NCI-H187 (cell line): ENCODE results near the gene MYO1D.
"Not testable (repeated sequence)": the region's sequence is repeated elsewhere in the genome, so short reads cannot be mapped to it uniquely, and the experiment has no call there.

Source experiments
- DNase-seq, 2 experiments: peaks; one replicate each; lab custom pipeline; 2025; lab: John Stamatoyannopoulos, UW

Gene MYO1D

DNA sequence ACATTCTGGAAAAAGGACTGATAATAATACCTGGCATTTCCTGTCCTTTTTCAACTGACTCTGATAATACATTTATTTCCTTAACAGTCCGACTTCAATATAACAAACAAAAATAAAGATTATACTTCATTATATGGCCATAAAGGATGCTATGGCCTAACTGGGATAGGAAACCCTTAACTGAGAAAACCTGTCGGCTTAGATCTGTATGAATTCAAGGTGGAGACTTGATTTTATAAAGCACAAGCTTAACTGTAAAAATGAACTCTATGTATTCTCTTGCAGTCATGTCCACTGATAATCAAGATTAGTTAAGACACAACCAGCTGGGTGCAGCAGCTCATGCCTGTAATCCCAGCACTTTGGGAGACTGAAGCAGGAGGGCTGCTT is 102.2 kb downstream of the MYO1D start:
- DNase-seq, result no peak

DNA sequence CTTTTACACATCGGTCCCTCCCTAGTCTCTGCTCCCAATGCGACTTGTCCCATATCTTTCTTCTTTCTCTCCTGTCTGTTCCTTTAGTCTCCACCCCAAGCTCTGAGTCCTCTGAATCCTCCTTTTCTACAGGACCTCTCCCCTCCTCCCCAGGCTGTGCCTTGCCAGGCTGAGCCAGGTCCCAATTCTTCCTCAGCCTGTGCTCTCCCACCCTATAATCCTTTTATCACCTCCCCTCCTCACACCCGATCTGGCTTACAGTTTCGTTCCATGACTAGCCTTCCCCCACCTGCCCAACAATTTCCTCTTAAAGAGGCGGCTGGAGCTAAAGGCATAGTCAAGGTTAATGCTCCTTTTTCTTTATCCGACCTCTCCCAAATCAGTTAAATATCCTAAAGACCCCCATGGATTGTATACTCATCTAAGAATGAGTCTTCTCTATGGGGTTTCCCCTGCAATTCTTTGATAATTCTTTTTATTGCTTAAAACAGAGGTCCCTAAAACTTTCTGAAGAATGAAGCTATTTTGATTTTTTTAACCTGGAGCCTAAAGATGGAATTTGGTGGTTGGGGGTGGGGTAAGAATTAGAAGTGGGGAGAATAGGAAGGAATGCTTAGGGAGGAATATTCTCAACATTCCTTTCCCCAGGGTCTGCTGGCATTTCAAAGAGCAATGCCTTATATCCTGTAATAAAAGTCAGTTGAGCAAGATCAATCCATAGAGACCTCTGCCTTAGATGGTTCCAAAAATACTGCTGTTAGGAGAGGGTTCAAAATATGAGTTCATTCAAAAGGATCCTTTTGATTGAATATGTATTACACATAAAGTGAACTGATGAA is 102.8 kb downstream of the MYO1D start:
- DNase-seq, result no peak

DNA sequence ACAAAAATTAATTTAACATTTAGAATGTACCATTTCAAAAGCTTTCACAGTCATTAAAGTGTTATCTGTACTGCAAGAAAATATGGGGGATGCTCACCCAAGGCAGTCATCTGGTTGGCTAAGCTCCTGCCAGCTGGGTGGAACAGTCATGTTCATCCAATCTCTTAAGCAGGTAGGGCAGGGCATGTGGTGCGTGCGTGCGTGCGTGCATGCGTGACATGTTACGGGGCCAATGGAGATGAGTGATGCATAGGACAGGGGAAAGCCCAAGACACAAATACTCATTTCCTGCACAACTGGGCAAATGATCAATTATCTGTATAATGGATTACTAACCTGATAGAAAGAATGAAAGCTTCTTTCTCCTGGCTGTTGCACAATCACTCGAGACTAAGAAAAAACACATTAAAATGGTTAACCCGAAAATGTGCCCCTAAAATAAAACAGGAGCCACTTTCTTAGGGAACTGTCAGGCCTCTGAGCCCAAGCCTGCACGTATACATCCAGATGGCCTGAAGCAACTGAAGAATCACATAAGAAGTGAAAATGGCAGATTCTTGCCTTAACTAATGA is 104.4 kb downstream of the MYO1D start:
- DNase-seq, result no peak

DNA sequence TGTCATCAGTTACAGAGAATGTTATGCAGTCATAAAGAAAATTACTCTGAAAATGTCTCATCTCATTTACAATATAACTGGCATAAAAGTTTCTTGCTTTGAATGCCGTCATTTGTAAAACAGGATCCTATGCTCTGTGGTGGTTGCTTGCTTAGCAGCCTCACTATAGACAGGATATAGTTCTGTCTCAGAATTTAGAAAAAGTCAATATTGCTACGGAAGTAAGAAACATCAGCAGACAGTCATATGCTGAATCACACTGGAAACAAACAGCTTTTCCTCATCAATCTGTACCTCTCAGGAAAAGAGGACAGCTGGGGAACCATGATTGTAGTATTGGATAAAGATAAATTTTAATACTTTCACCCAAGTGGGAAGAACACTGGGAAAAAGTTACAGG is 105.5 kb downstream of the MYO1D start:
- no peak for DNase-seq

DNA sequence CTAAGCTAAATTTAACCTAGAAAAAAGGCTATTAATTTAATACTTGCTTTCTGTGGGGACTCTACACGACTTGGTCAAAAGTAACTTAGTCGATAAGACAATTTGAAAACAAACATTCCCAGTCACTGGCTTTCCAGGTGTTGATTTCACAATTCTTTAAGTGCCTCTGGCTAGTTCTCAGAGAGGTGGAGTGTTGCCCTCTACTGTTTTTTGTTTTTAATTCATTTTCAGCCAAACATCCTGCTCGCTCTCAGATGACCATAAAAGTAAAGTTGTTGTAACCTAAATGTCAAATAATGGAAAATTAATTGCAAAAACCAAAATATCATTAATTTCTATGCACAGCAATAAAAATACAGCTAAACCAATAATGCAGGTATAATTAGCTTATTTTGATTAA is 107.1 kb downstream of the MYO1D start:
- no peak for DNase-seq

DNA sequence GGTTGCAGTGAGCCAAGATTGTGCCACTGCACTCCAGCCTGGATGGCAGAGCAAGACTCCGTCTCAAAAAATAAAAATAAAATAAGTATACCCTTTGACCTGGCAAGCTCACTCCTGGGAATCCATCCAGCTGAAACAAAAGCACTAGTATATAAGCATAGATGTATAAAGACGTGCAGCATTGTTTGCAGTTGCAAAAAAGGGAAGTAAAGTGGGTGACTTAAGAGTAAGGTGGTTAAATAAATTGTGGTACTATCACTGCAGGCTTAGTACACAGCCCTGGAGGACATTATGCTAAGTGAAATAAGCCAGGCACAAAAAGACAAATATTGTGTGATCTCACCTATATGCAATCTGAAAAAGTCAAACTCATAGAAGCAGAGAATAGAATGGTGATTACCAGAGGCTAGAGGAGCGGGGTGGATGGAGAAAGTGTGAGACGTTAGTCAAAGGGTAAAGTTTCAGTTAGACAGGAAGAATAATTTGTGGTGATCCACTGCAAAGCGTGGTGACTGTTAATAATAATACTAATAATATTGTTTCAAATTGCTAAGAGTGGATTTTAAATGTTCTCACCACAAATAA is 113.0 kb downstream of the MYO1D start:
- DNase-seq, result no peak

DNA sequence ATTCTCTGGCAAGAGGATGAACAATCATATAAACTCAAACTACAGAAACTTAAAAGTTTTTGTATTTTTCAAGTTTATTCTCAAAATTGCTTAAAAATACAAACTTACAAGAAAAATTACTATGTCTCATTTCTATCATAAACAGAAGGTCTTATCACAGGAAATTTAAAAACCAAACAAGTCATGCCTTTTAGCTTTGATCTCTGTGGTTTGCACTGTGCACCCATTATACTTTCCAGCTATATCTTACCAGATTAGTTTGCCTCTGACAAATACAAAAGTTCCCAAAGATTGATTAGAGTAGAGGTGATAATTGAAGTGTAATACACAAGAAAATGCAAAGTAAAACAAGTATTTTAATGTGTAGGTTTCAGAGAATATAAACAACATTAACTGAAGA is 117.4 kb downstream of the MYO1D start:
- DNase-seq, result no peak

DNA sequence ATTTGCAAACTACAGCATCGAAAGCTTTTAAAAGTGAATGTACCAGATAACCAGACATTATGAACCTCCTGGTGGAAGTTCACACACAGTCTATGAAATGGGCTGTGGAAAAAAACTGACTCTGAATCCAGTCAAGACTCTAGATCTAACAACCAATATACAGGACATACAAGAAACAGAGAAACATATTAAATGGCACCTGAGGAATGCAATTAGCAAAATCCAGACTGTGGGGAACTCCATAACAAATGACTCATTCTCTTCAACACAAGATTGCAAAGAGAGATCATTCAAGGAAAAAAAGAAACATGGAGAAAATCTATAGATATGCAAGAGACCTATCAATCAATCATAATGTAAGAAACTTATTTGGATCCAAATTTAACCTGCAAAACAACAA is 119.0 kb downstream of the MYO1D start:
- DNase-seq, result no peak

DNA sequence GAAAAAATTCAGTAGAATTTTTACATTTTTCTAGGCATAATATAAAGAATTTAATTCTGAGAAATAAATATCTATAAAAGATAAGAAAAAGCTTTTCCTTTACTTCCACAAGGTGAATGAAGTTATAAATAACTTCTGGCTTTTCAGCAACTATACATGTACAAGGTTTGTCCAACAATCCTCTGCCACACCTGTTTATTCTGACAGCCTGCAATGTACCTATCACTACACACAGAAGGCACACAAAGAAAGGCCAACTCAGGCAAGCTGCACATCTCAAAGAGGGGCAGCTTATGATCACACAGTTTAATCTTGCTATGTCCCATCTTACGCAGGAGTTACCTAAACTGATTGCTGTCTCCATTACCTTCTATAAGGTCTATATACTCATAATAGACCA is 120.2 kb downstream of the MYO1D start:
- no peak for DNase-seq

DNA sequence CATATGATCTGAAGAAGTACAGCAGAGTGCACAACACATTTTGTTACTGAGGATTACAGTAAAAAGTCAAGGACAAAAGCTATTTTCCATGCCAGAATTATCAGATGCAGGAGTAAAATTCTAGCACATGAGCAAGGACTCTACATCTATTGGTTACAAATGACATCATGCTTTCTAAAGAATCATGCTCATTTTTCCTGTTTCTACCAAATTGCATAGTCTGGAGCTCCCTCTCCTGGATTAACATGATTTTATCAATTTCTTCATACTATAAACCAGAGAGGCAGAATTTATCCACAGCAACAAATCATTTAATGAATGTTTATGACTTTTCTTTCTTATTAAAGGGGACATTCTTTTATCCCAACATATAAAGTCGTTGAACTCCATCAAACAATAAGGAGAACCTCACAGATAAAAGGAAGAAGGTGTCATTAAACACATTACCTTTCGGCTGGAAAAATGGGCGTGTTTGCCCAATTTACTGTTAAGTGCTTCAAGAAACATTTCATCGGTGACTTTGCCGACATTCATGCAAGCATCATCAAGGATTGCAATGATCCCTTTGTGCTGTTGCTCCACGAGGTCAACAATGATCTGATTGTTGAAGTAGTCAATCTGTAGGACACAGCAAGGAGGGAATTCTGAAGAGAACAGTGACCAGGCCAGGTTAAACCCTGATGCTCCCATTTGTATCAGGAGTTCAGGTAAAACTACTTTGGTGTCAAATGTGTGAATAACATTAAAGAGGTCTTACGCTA is 121.7 kb downstream of the MYO1D start:
- no peak for DNase-seq

DNA sequence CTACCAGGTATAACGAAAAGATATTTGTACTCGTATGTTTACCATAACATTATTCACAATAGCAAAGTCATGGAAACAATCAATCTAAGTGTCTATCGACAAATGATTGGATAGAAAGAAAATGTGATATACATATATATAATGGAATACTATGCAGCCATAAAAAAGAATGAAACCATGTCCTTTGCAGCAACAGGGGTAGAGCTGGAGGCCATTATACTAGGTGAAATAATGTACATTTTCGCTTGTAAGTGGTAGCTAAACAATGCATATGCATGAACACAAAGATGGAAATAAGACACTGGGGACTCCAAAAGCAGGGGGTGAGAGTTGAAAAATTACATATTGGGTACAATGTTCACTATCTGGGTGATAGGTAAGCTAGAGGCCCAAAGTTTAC is 124.0 kb downstream of the MYO1D start:
- no peak for DNase-seq

DNA sequence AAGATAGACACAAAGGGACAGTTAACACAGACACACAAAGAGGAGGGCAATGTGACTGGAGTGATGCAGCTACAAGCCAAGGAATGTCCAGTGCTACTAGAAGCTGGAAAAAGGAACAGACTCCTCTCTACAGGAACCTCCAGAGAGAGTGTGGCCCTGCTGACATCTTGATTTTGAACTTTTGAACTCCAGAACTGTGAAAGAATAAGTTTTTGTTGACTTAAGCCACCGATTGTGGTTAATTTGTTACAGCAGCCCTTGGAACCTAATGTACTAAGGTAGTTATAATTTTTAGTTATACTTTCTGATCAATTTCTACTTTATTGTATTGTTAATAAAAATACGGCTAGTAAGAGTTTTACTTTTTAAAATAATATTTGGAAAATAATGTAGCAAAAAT is 129.1 kb downstream of the MYO1D start:
- DNase-seq, result no peak

DNA sequence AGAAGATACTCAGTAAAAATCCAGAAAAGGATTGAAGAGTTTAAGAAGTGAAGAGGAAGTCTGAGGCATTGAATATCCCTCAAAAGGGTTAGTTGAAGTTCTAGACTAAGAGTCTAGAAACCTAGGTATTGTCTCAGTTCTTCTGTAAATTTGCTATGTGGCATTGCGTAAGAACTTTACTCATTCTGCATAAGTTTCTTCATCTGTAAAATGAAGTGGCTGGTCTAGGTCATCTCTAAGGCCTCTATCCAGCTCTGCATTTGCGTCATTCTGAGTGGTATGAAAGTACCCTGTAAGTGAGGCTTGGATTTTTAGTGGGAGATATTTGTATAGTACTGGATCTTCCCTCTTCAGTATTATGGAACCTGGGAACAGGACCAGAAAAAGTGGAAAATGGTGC is 130.2 kb downstream of the MYO1D start:
- no peak for DNase-seq

DNA sequence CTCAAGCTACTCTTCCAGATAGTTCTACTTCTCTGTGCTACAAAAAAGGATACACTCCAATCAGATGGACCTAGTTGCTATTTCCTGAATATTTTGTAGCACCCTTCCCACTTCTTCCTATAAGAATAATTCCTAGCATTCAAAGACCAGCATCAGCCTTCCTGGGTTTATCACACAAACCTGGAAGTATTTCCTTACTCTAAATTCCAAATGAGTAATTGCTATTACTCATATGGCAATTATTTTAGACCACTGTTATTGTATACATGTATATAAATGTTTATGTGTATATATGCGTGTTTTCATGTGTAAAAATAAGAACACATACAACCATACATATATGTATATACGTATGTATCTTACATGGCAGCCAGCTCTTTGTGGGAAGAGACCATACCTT is 130.6 kb downstream of the MYO1D start:
- no peak for DNase-seq

DNA sequence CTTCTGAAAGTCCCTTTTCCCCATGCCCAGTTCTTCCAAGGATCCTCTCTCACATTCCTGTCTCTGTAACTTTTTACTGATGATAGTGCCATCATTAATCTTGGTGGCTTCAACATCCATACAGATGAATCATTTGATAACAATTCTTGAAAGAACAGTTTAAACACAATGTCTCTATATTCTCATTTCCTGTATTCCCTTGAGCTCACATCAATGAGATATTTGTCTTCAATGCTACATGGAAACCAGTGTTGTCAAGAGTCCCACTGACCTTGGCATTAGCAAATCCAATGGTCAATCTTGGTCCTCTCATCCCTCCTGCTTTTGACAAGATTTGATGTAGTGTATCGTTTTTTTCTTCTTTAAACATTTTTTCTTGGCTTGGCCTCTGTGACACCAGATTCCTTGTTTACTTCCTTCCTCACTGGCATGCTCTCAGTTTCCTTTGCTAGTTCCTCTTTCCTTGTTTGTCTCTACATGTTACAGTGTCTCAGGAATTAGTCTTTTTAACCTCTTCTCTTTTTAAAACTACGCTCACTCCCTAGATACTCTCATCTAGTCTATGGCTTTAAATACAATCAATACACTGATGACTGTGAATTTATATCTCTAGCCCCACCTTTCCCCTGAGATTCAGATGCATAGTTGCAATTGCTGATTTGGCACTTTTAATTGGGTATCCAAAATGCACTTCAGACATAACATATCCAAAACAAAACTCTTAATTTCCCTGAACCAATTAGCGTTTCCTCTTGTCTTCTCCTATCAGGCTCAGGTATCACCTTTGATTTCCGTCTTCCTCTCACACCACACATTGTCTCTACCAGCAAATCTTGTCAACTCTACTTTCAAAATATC is 134.0 kb downstream of the MYO1D start:
- DNase-seq, result no peak

DNA sequence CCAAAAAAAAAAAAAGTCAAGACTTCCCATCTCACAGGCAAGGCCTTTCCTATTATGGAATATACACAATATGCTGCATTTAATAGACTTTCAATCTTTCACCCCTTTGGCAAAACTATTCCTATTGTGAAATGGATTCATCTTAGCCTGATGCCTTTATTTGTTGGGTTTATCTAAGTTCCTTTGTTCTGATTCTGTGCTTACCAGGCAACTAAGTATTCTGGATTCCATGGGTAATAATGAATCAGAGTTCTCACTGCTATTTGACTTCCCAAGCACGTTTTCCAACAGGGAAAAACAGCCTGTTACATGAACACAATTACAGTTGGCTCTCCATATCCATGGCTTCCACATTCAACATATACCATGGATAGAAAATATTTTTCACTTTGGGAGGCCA is 135.5 kb downstream of the MYO1D start:
- DNase-seq, result no peak

DNA sequence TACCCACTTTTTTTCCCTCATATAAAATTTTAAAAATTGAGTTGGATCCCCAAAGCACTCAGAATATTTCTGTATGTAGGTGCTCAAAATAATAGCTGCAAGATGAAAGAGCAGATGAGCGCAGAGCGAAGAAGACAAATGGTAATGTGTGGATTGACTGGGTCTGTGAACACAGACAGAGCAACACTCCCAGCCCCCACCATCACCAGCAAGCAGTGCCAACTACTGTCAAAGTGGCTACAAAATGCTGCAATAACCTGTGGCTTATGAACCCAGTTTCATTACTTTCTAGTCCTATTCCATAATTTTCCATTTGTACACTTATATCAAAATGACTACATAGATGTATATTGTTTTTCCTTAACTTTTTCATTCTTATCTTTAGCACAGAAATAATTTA is 137.2 kb downstream of the MYO1D start:
- DNase-seq, result no peak

DNA sequence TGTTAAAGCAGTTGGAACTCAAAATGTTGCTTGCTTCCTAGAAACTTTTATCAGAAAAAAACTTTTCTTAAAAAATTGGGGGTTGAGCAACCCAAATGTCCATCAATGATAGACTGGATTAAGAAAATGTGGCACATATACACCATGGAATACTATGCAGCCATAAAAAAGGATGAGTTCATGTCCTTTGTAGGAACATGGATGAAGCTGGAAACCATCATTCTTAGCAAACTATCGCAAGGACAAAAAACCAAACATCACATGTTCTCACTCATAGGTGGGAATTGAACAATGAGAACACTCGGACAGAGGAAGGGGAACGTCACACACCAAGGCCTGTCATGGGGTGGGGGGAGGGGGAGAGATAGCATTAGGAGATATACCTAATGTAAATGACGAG is 137.8 kb downstream of the MYO1D start:
- DNase-seq, result not testable (repeated sequence)

DNA sequence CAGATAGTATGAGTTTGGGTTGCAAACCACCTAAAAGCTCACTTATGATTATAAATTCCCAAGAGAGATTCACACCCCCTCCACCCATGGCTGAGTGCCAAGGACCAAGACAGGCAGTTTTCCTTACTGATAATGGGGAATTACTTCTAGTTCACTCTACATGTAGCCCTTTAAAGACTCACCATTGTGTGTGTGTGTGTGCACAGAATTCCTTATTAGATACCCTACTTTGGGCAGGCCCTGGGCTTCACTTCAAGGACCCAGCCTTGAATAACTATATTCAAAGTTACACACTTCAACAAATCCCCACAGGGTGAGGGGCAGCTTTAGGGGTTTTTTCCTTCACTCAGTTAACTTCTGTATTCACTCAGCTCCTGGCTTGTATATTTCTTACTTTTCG is 143.5 kb downstream of the MYO1D start:
- DNase-seq, result no peak

DNA sequence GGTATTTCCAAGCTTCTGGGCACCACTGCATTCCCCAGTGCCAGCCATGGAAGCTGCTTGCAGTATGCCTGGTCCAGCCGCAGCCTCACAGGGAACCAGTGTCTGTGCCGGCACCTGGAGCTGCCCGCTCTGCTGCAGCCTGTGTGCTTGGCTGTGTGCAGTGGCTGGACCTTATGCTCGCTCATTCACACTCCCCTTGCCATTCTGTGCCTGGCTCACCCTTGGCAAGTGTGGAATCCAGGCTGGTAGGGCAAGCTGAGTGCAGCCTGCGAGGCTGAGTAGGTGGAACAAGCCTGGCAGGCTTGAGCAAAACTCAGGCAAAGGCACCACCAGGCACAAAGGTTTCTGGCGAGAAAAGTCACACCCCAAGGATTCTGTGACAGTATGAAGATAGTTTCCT is 144.0 kb downstream of the MYO1D start:
- DNase-seq, result no peak

DNA sequence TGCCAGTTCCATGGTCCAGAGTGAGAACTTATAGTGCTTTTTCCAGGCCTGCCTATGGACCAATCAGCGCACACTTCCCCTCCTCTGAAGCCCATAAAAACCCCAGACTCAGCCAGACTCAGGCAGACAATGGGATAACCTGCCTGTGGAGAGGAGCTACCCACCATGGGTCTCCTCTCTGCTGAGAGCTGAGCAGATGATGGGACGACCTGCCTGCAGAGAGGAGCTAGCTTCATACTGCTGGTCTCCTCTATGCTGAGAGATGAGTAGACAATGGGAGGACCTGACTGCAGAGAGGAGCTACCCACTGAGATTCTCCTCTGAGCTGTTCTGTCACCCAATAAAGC is 144.7 kb downstream of the MYO1D start:
- no peak for DNase-seq
